HEK293 (cell line): ENCODE measurements around the gene CCDC74A.
A peak's percentile ranks its signal among the peaks of the same experiment; 100 is the strongest.
"Not testable (repeated sequence)": the region's sequence is repeated elsewhere in the genome, so short reads cannot be mapped to it uniquely, and the experiment has no call there.

ENCODE experiments used
- CTCF ChIA-PET: fragments of 350-600 bp; formaldehyde crosslinking; extraction: SDS; loops from one replicate; lab custom pipeline; 2021; ENCODE audit warnings: antibody characterized with exemption; lab: Yijun Ruan, JAX
- POLR2A ChIA-PET: fragments of 300-600 bp; formaldehyde crosslinking; extraction: SDS; loops from one replicate; lab custom pipeline; 2020; ENCODE audit warnings: antibody characterized with exemption, inconsistent platforms; lab: Yijun Ruan, JAX
- H3K27ac ChIP-seq: fragments of 200-500 bp; sonication (Bioruptor generic); 2 replicates; pipeline ENCODE4 v1.5.1; 2014; ENCODE audit warnings: low read depth, low read length, control low read depth, inconsistent platforms; ENCODE audit errors: extremely low read depth
- H3K36me3 ChIP-seq, 2 experiments: fragments of 200-500 bp in 1 of 2; sonication (Bioruptor generic) in 1 of 2; 1 replicate in 1 of 2; 2 replicates in 1 of 2; pipeline ENCODE4 v1.5.1; 2014 to 2017; ENCODE audit warnings: inconsistent platforms in 2 of 2, low read length in 2 of 2; ENCODE audit not compliant: control insufficient read depth in 2 of 2, insufficient read depth in 1 of 2
- H3K4me1 ChIP-seq: fragments of 200-500 bp; sonication (Bioruptor generic); 2 replicates; pipeline ENCODE4 v1.5.1; 2014; ENCODE audit warnings: mild to moderate bottlenecking, low read length, inconsistent platforms; ENCODE audit not compliant: control insufficient read depth, insufficient read depth
- H3K4me3 ChIP-seq: 2 replicates; pipeline ENCODE4 v1.5.1; 2011; ENCODE audit warnings: low read depth, mild to moderate bottlenecking, control low read depth, low read length, moderate library complexity
- H3K9me3 ChIP-seq: fragments of 200-500 bp; sonication (Bioruptor generic); 2 replicates; pipeline ENCODE4 v1.5.1; 2014; ENCODE audit warnings: low read depth, low read length, inconsistent platforms; ENCODE audit not compliant: control insufficient read depth, insufficient read depth
- EGR2 ChIP-seq: fragments of 450-650 bp; formaldehyde crosslinking; IDR thresholded peaks from 2 replicates; pipeline ENCODE4 v1.5.1; 2016; ENCODE audit warnings: low read depth, missing biosample characterization, missing genetic modification characterization
- GLIS1 ChIP-seq: fragments of 450-650 bp; formaldehyde crosslinking; IDR thresholded peaks from 2 replicates; pipeline ENCODE4 v1.5.1; 2016; ENCODE audit warnings: missing biosample characterization, missing genetic modification characterization
- HOXC10 ChIP-seq: sonication (generic); formaldehyde crosslinking; IDR thresholded peaks from 2 replicates; pipeline ENCODE4 v1.8.1; 2023; ENCODE audit warnings: mild to moderate bottlenecking, missing genetic modification reagents
- IKZF3 ChIP-seq: fragments of 450-650 bp; IDR thresholded peaks from 2 replicates; pipeline ENCODE4 v1.5.0; 2018; ENCODE audit warnings: missing biosample characterization, mild to moderate bottlenecking, missing genetic modification characterization, moderate library complexity
- SP2 ChIP-seq: fragments of 450-650 bp; formaldehyde crosslinking; IDR thresholded peaks from 2 replicates; pipeline ENCODE4 v1.5.1; 2016; ENCODE audit warnings: missing biosample characterization, missing genetic modification characterization
- ZBTB8A ChIP-seq: fragments of 450-650 bp; formaldehyde crosslinking; IDR thresholded peaks from 2 replicates; pipeline ENCODE4 v1.5.1; 2016; ENCODE audit warnings: missing biosample characterization, missing genetic modification characterization
- ZNF335 ChIP-seq: fragments of 450-650 bp; formaldehyde crosslinking; conservative IDR thresholded peaks from 2 replicates; pipeline ENCODE4 v1.5.1; 2016; ENCODE audit warnings: missing biosample characterization, missing genetic modification characterization
- ZNF341 ChIP-seq: fragments of 450-650 bp; formaldehyde crosslinking; IDR thresholded peaks from 2 replicates; pipeline ENCODE4; 2016; ENCODE audit warnings: low read depth, missing biosample characterization, missing genetic modification characterization

The CCDC74A gene

DNA sequence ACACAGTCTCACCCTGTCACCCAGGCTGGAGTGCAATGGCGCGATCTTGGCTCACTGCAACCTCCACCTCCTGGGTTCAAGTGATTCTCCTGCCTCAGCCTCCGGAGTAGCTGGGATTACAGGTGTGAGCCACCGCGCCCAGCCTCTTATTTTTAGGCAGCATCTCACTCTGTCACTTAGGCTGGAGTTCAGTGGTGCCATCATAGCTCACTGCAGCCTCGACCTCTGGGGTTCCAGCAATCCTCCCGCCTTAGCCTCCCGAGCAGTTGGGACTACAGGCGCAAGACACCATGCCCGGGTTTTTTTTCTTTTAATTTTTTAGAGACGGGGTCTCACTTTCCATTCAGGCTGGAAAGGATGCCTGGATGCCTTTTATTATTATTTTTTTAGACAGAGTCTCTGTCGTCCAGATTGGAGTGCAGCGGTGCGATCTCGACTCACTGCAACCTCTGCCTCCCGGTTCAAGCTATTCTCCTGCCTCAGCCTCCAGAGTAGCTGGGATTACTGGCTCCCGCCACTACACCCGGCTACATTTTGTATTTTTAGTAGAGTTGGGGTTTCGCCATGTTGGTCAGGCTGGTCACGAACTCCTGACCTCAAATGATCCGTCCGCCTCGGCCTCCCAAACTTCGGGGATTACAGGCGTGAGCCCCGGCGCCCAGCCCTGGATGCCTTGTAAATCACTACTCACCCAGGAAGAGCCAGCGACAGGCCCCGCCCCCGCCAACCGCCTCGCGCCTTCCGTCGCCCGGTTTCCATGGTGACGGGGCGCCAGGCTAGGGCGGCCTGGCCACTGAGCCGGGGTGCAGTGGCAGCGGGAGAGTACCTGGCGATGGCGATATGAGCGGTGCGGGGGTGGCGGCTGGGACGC is at the start of gene CCDC74A:
TSS of gene CCDC74A (plus strand) at position 758 of the 871 bp plus-strand sequence. CDS start at position 841, 83 bp downstream.
- TF ChIP-seq IKZF3 (tag by site-specific recombination) = peak; percentile 48
- peak; percentile 67 for TF ChIP-seq ZBTB8A
- TF ChIP-seq GLIS1 (tag by site-specific recombination) = peak; percentile 40
- TF ChIP-seq ZNF341 (tag by site-specific recombination) = peak; percentile 33; the same call in 1 of the 2 replicates
- peak; percentile 77; the same call in 1 of the 2 replicates for TF ChIP-seq HOXC10 (CRISPR knock-in tag)
- TF ChIP-seq SP2 (tag by site-specific recombination) = peak; percentile 47
- peak; percentile 62 for TF ChIP-seq ZNF335
- H3K9me3 ChIP-seq, H3K4me1 ChIP-seq, H3K27ac ChIP-seq, H3K36me3 ChIP-seq: not testable (repeated sequence)
- H3K4me3 ChIP-seq = peak within 1 kb of the TSS; percentile 35
- ChIA-PET POLR2A (interaction anchor here (0.7 kb wide), 2 partner anchors 155 to 1704 kb away, joined by 3 read pairs; no protein-coding TSS in a partner anchor), CTCF (interaction anchor here (0.9 to 1.1 kb wide), 2 partner anchors 35 to 275 kb away, joined by 3 to 6 read pairs; no protein-coding TSS in a partner anchor)

DNA sequence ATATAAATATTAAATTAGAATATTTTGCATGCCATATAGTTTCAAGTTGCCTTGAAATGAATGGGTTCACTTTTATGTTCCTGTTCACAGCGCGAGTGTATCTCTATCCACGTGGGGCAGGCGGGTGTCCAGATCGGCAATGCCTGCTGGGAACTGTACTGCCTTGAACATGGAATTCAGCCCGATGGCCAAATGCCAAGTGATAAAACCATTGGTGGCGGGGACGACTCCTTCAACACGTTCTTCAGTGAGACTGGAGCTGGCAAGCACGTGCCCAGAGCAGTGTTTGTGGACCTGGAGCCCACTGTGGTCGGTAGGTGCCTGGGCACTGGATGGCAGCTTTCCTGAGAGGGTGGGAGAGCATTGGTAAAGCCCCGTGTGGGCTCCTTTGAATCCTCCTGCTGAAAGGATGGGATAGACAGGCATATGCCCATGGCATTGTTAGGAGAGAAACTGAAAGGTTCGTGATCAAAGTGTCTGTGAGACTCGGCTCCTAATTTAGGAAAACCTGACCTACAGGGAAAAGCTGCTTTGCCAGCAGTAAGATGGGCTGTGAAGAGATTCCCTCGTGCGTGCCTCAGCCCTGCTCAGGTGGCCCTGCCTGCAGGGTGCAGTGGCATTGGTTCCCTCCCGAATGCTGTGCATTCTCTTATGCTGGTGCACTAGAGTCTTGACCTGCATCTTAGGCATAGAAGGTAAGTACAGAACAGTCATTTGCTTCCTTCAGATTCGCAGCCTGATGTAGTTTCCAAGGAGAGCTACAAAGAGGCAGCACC is 49.4 kb upstream of the CCDC74A start:
- H3K9me3 ChIP-seq, POLR2A ChIA-PET, H3K36me3 ChIP-seq, H3K4me3 ChIP-seq, H3K27ac ChIP-seq, H3K4me1 ChIP-seq, CTCF ChIA-PET: not testable (repeated sequence)

DNA sequence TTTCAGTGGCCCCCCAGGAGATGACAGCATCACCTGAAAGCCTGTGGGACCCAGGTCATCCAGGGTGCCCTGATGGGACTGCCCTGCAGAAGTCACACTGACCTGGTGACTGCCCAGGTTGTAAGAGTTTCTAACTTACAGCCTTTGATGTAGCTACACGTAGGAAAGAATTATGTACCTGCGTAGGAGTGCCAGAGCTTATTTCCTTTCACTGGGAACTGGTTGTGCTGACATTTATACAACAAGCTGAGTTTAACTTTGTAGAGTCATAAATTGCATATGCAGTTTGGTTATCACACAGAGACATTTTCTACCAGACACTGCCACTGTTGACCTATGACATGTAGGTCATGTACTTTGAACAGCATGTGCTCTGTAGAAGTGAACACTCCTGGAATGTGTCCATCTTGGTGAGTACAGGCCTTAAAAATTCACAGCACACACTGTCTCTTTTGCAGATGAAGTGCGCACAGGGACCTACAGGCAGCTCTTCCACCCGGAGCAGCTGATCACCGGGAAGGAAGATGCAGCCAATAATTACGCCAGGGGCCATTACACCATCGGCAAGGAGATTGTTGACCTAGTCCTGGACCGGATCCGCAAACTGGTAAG is 48.7 kb upstream of the CCDC74A start:
- not testable (repeated sequence) for H3K4me1 ChIP-seq, H3K36me3 ChIP-seq

DNA sequence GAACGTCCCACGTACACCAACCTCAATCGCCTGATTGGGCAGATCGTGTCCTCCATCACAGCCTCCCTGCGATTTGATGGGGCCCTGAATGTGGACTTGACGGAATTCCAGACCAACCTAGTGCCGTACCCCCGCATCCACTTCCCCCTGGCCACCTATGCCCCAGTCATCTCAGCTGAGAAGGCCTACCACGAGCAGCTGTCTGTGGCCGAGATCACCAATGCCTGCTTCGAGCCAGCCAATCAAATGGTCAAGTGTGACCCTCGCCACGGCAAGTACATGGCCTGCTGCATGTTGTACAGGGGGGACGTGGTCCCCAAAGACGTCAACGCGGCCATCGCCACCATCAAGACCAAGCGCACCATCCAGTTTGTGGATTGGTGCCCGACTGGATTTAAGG is 47.3 kb upstream of the CCDC74A start:
- ChIA-PET CTCF (interaction anchor here (0.6 kb wide), 1 partner anchor 12 kb away, joined by 4 read pairs; the partner anchor contains the start of gene MZT2A), POLR2A (interaction anchor here (0.5 kb wide), 1 partner anchor 404 kb away, joined by 5 read pairs; no protein-coding TSS in a partner anchor)
- peaks cover 0 to 16% of the 10 kb centered on the region in 2 experiments; a peak in 1 of 3 replicates for H3K36me3 ChIP-seq
- H3K4me1 ChIP-seq, H3K9me3 ChIP-seq, H3K27ac ChIP-seq, H3K4me3 ChIP-seq: not testable (repeated sequence)

More for the DNA sequence above, 48.7 kb upstream of the CCDC74A start:
- POLR2A ChIA-PET, CTCF ChIA-PET, H3K27ac ChIP-seq, H3K9me3 ChIP-seq, H3K4me3 ChIP-seq: not testable (repeated sequence)

DNA sequence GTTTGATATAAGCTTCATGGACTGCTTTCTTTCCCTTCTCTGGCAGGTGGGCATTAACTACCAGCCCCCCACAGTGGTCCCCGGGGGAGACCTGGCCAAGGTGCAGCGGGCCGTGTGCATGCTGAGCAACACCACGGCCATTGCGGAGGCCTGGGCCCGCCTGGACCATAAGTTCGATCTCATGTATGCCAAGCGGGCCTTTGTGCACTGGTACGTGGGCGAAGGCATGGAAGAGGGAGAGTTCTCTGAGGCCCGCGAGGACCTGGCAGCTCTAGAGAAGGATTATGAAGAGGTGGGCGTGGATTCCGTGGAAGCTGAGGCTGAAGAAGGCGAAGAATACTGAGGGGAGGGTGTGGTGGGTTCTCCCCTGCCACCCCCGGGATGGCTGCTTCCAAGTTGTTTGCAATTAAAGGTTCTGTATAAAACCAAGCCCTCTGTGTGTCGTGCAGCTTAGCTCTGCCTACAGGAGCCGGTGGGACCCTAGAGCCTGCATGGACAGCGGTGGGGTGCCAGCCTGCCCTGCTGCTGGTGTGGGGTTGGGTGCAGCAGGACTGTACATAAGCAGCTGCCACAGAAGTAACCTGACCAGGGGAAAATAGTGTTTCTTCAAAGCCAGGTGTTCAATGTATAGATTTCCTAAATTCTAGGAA is 45.1 kb upstream of the CCDC74A start:
- peaks cover 0 to 24% of the 10 kb centered on the region in 2 experiments; a peak in 2 of 3 replicates for H3K36me3 ChIP-seq
- CTCF ChIA-PET = interaction anchor here (1.1 kb wide), 1 partner anchor 9 kb away, joined by 3 read pairs; the partner anchor contains the start of gene MZT2A
- H3K27ac ChIP-seq, H3K4me3 ChIP-seq, H3K9me3 ChIP-seq, POLR2A ChIA-PET, H3K4me1 ChIP-seq: not testable (repeated sequence)
- peak; percentile 56; the same call in 1 of the 2 replicates for TF ChIP-seq EGR2 (tag by site-specific recombination)

DNA sequence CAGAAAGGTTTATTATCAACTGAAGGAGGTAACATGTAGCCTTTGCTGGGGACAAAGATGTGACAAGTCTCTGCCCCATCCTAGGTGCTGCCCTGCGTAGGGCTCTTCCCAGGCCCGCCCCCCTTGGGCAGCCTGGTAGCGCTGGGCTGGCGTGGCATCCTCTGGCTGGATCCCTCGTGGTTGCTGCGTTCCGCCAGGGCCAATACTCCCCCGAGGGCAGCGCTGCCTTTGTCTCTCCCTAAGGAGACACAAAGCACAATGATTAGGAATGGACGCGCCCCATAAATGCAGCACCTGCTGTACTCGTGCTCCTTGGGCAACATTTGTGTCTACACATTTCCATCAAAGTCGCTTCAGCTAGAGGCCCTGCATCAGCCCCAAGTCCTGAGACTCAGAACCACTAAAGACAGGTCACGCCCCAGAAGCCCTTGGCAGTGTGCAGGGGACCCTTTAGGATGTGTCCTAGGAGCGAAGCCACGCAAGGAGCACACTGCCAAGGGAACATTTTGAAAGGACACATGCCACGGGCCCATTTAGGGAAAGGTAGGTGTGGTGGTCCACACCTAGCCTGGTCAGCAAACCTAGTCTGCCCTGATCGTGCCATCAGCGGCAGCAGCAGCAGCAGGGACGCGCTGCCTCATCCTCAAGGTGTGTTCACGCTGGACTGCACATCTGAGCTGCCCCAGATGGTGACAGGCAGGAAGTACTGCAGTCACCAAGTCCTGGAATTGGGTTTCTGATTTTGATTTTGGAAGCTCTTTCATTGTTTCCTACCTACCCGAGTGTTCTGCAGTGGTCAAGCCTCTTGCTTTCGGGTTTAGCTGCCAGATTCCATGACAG is 43.5 kb upstream of the CCDC74A start:
- POLR2A ChIA-PET, H3K4me3 ChIP-seq, H3K27ac ChIP-seq, H3K4me1 ChIP-seq, H3K9me3 ChIP-seq: not testable (repeated sequence)
- H3K36me3 ChIP-seq = peaks cover 0 to 36% of the 10 kb centered on the region in 2 experiments; a peak in 2 of 3 replicates
- CTCF ChIA-PET = interaction anchor here (1.1 kb wide), 1 partner anchor 8 kb away, joined by 3 read pairs; the partner anchor contains the start of gene MZT2A

DNA sequence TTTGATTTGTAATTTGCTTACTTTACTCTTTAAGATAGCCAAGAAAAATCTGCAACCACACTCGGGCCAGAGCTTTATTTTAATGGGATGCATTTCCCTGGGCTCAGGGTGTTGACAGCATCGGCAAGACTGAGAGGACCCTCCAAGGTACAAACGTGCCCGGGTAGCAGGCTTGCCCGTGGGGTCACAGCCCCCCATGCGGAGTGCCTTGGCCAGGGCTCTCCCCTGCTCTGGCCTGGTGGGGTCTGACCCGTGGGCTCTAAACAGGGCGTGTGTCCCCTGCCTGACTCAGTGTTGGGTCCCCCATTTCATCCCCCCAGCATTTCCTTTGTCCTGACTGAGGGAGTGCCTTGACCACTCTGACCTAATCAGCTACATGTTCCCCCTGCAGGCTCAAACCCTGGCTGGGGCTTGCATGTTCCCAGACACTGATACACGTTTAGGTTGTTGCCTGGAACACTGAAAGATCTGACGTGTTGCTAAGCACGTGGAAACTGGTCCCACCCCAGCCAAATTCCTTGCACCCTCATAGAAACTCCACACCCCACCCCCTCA is 42.7 kb upstream of the CCDC74A start:
- H3K27ac ChIP-seq, CTCF ChIA-PET, H3K4me3 ChIP-seq, H3K9me3 ChIP-seq, H3K4me1 ChIP-seq, POLR2A ChIA-PET: not testable (repeated sequence)
- peaks cover 0 to 41% of the 10 kb centered on the region in 2 experiments; a peak in 2 of 3 replicates for H3K36me3 ChIP-seq
